HG03469 (cell line): ENCODE data around the gene VASN.

Experiments used
- ATAC-seq: cut with Tn5 transposase; IDR thresholded peaks from one replicate; pipeline ENCODE4 v1.9.1; 2021; ENCODE audit warnings: mild to moderate bottlenecking, moderate library complexity, moderate number of reproducible peaks; ENCODE audit not compliant: unreplicated experiment

Gene VASN

GRCh38 chr16:4419402-4419959 is 47.8 kb downstream of the VASN start:
- ATAC-seq = no peak

DNA sequence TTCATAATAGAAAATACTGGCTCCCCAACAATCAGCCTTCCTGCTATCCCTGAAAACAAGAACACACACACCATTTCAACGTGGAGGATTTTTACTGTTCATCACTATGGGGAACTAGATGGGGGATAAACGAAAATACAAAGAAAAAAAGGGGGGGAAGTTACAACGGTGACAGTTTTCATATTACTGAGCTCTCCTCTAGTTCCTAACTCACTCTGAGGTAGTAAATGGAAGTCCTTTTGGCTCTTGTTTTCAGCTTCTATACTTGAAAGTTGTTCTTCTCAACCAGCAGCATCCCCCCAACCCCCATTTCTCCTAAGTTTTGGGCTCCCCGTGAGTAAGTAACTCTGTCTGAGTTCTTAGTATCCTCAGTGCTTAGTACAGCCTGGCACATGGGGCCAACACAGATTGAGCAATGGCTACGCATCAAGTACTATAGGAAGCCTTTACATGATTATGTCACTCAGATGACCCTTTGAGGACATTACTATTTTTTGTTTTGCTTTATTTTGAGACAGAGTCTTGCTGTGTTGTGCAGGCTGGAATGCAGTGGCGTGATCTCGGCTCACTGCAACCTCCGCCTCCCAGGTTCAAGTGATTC is 49.0 kb downstream of the VASN start:
- no peak for ATAC-seq

DNA sequence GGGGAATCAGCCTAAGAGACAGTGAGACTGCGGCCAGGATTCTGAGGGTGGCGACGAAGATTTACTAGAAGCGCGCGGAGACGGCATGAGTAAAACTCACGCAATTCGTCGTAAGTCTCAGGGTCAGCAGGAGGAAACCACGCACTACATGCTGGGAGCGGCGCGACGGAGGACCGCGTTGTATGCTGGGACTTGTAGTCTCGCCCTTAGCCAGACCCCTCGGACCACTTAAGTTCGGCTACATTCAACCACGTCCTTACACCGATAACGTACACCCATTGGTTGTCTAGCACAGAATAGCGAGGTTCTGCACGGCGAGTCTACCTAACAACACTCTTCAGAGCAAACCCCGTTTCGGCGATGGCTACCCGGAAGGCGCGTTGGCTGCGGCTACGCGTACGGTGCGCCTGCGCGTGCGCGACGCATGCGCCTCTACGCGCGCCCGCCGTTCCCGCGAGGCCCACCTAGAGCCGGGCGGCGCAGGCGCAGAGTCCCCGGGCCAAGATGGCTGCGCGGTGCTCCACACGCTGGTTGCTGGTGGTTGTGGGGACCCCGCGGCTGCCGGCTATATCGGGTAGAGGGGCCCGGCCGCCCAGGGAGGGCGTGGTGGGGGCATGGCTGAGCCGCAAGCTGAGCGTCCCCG is 53.9 kb downstream of the VASN start, which contains the start of gene DNAJA3:
TSS of gene DNAJA3 (plus strand) at position 491 of the 643 bp plus-strand sequence. CDS start at position 505, 14 bp downstream.
- ATAC-seq = peak; percentile 62

DNA sequence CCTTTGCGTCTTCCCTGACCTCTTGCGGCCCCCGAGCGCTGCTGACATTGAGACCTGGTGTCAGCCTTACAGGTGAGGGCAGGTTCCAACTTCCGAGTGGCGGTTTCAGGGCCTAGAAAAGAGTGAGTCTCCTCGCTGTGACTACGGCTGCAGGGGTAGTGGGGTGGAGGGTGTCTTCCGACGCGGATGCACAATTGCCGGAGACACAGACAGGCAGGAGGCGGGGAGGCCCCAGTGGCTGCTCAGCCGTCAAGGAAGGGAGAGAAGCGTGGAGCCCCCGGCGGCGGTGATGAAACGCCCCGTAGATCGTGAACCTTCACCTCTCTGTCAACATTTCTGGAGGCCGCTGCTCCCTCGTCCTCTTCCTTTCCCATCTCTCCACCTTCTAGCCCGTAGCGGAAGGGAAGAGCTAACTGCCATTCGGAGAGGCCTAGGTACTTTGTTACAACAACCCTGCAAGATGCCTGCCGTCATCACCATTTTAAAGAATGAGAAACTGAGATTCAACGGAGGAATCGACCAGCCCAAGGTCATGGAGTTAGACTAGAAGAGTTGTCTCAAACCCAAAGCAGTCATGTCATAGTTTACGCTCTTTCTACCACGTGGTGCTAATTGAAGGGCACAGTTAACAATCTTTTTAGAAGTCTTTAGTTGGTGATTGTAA is 54.5 kb downstream of the VASN start:
- ATAC-seq = no peak

DNA sequence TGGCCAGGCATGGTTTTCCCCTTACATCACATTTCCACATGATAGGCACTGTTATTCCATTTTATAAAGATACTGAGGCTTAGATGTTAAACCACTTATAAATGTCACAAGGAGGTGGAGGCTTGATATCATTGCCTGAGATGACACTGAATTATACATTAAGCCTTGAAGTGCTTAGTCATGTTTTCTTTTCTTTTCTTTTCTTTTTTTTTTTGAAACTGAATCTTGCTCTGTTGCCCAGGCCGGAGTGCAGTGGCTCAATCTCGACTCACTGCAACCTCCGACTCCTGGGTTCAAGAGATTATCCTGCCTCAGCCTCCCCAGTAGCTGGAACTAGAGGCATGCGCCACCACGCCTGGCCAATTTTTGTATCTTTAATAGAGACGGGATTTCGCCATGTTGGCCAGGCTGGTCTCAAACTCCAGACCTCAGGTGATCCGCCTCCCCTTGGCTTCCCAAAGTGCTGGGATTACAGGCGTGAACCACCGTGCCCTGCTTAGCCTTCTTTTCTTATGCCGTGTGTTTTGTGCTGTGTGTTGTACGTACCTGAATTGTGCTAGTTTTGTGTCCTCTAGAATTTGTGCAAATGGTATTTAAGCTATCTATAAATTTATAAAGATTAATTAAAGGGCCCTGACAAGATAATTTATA is 55.2 kb downstream of the VASN start:
- ATAC-seq = no peak

- ATAC-seq = no peak
These were observed 56.9 kb downstream of the VASN start for GRCh38 chr16:4428500-4428899.

- no peak for ATAC-seq
These were observed 59.4 kb downstream of the VASN start for GRCh38 chr16:4431023-4431422.
